ENCODE results near the gene DCUN1D1.

DCUN1D1 gene

GRCh38 chr3:182969277-182969676 is 11.1 kb downstream of the DCUN1D1 start:
- Histone ChIP-seq H3K27ac (peak overlapping the region; percentile 75; the same call in 1 of the 2 replicates), H3K4me3 (peak overlapping the region; percentile 23), H3K36me3 (ENCODE audit: insufficient read depth, low read length) (0 out of 2 replicates have a peak, but pooled peaks cover 3% of the 10 kb centered on the region), H3K9ac (ENCODE audit: insufficient read length) (peak overlapping the region; percentile 25), H3K9me3 (ENCODE audit: low read depth, low read length) (no peaks in the 10 kb centered on the region)
- no peak for TF ChIP-seq POLR2AphosphoS5 (IDR thresholded peaks at IDR 0.05; ENCODE audit: borderline replicate concordance, low read depth, low read length)
- peak; percentile 52 for DNase-seq (ENCODE audit: low read depth, low spot score)

GRCh38 chr3:182967218-182968204 is 12.8 kb downstream of the DCUN1D1 start:
- DNase-seq (ENCODE audit: low read depth, low spot score), result no peak
- Histone ChIP-seq H3K4me3 (peak overlapping the region; percentile 5; the same call in 1 of the 2 replicates), H3K36me3 (ENCODE audit: insufficient read depth, low read length) (peaks cover 14% of the 10 kb centered on the region), H3K27ac (0 out of 2 replicates have a peak overlapping the region, but pooled peaks have one; percentile 6), H3K9ac (ENCODE audit: insufficient read length) (no peak overlapping the region), H3K9me3 (ENCODE audit: low read depth, low read length) (no peaks in the 10 kb centered on the region)
- TF ChIP-seq EZH2 (IDR thresholded peaks at IDR 0.05) (no peak), POLR2AphosphoS5 (IDR thresholded peaks at IDR 0.05; ENCODE audit: borderline replicate concordance, low read depth, low read length) (no peak), FOXP2 (optimal IDR thresholded peaks at IDR 0.05; ENCODE audit: control extremely low read depth, extremely low read length, insufficient read depth) (no peak)

GRCh38 chr3:182965861-182966366 is 14.4 kb downstream of the DCUN1D1 start:
- H3K27ac ChIP-seq, result no peak overlapping the region
- peaks cover 22% of the 10 kb centered on the region for H3K36me3 ChIP-seq (ENCODE audit: insufficient read depth, low read length)
- no peaks in the 10 kb centered on the region for H3K9me3 ChIP-seq (ENCODE audit: low read depth, low read length)
- H3K9ac ChIP-seq (ENCODE audit: insufficient read length), result no peak overlapping the region
- TF ChIP-seq EZH2 (IDR thresholded peaks at IDR 0.05), result no peak
- no peak for TF ChIP-seq FOXP2 (optimal IDR thresholded peaks at IDR 0.05; ENCODE audit: control extremely low read depth, extremely low read length, insufficient read depth)
- TF ChIP-seq POLR2AphosphoS5 (IDR thresholded peaks at IDR 0.05; ENCODE audit: borderline replicate concordance, low read depth, low read length), result no peak
- DNase-seq (ENCODE audit: low read depth, low spot score), result no peak
- no peak overlapping the region for H3K4me3 ChIP-seq

GRCh38 chr3:182964179-182964578 is 16.2 kb downstream of the DCUN1D1 start:
- Histone ChIP-seq H3K9ac (ENCODE audit: insufficient read length) (no peak overlapping the region), H3K27ac (no peak overlapping the region; the same call in 1 of the 2 replicates), H3K4me3 (no peak overlapping the region), H3K36me3 (ENCODE audit: insufficient read depth, low read length) (peaks cover 36% of the 10 kb centered on the region), H3K9me3 (ENCODE audit: low read depth, low read length) (no peaks in the 10 kb centered on the region)
- TF ChIP-seq FOXP2 (optimal IDR thresholded peaks at IDR 0.05; ENCODE audit: control extremely low read depth, extremely low read length, insufficient read depth) (no peak), POLR2AphosphoS5 (IDR thresholded peaks at IDR 0.05; ENCODE audit: borderline replicate concordance, low read depth, low read length) (no peak), EZH2 (IDR thresholded peaks at IDR 0.05) (no peak)
- no peak for DNase-seq (ENCODE audit: low read depth, low spot score)

- Histone ChIP-seq H3K4me3 (no peak overlapping the region), H3K9ac (ENCODE audit: insufficient read length) (no peak overlapping the region), H3K36me3 (ENCODE audit: insufficient read depth, low read length) (peaks cover 49% of the 10 kb centered on the region), H3K27ac (0 out of 2 replicates have a peak overlapping the region, but pooled peaks have one; percentile 10), H3K9me3 (ENCODE audit: low read depth, low read length) (no peaks in the 10 kb centered on the region)
- TF ChIP-seq EZH2 (IDR thresholded peaks at IDR 0.05), result no peak
- no peak for TF ChIP-seq FOXP2 (optimal IDR thresholded peaks at IDR 0.05; ENCODE audit: control extremely low read depth, extremely low read length, insufficient read depth)
- no peak for TF ChIP-seq POLR2AphosphoS5 (IDR thresholded peaks at IDR 0.05; ENCODE audit: borderline replicate concordance, low read depth, low read length)
- no peak for DNase-seq (ENCODE audit: low read depth, low spot score)
Measured at GRCh38 chr3:182962166-182962565, 18.2 kb downstream of the DCUN1D1 start.

- peaks cover 57% of the 10 kb centered on the region for H3K36me3 ChIP-seq (ENCODE audit: insufficient read depth, low read length)
- no peak overlapping the region for H3K4me3 ChIP-seq
- TF ChIP-seq POLR2AphosphoS5 (IDR thresholded peaks at IDR 0.05; ENCODE audit: borderline replicate concordance, low read depth, low read length) (no peak), EZH2 (IDR thresholded peaks at IDR 0.05) (no peak), FOXP2 (optimal IDR thresholded peaks at IDR 0.05; ENCODE audit: control extremely low read depth, extremely low read length, insufficient read depth) (no peak)
- peak overlapping the region; percentile 56 for H3K27ac ChIP-seq
- H3K9me3 ChIP-seq (ENCODE audit: low read depth, low read length), result no peaks in the 10 kb centered on the region
- H3K9ac ChIP-seq (ENCODE audit: insufficient read length), result no peak overlapping the region
- DNase-seq (ENCODE audit: low read depth, low spot score), result no peak
Measured at GRCh38 chr3:182959474-182960350, 20.6 kb downstream of the DCUN1D1 start.

- no peak for DNase-seq (ENCODE audit: low read depth, low spot score)
- Histone ChIP-seq H3K9ac (ENCODE audit: insufficient read length) (no peak overlapping the region), H3K36me3 (ENCODE audit: insufficient read depth, low read length) (peaks cover 63% of the 10 kb centered on the region), H3K4me3 (no peak overlapping the region), H3K9me3 (ENCODE audit: low read depth, low read length) (no peaks in the 10 kb centered on the region), H3K27ac (no peak overlapping the region)
- TF ChIP-seq EZH2 (IDR thresholded peaks at IDR 0.05) (no peak), POLR2AphosphoS5 (IDR thresholded peaks at IDR 0.05; ENCODE audit: borderline replicate concordance, low read depth, low read length) (no peak), FOXP2 (optimal IDR thresholded peaks at IDR 0.05; ENCODE audit: control extremely low read depth, extremely low read length, insufficient read depth) (no peak)
Measured at GRCh38 chr3:182957676-182958266, 22.6 kb downstream of the DCUN1D1 start.
